ENCODE data around the gene TMEM108.

DNA sequence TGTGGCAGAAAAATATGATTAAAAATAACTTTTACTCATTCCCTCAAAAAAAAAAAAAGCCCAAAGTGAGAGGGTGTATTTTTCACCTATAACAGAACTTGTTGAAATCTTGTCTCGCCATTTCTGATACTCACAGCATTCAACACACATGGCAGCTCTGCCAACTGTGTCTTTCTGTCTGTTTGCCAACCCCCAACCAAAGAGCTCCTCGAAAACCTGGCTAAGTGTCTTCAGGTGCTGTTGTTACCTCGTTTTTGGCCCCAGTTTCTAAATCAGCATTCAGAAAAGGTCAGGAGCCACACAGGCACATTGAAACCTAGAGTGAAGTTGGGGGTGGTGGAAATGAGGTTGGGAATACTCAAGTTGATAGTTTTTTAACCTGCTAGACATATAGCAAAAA, 123.5 kb downstream of the TMEM108 start:
- TF ChIP-seq, protein P1, sequence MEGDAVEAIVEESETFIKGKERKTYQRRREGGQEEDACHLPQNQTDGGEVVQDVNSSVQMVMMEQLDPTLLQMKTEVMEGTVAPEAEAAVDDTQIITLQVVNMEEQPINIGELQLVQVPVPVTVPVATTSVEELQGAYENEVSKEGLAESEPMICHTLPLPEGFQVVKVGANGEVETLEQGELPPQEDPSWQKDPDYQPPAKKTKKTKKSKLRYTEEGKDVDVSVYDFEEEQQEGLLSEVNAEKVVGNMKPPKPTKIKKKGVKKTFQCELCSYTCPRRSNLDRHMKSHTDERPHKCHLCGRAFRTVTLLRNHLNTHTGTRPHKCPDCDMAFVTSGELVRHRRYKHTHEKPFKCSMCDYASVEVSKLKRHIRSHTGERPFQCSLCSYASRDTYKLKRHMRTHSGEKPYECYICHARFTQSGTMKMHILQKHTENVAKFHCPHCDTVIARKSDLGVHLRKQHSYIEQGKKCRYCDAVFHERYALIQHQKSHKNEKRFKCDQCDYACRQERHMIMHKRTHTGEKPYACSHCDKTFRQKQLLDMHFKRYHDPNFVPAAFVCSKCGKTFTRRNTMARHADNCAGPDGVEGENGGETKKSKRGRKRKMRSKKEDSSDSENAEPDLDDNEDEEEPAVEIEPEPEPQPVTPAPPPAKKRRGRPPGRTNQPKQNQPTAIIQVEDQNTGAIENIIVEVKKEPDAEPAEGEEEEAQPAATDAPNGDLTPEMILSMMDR (conservative IDR thresholded peaks at IDR 0.05): no peak
- TF ChIP-seq ZFX (IDR thresholded peaks at IDR 0.05): no peak
